CD4-positive, alpha-beta T cell treated with Interleukin-10 for 1 hour (primary cell): ENCODE measurements around the gene NCAPD2.
A peak's percentile ranks its signal among the peaks of the same experiment; 100 is the strongest.

ENCODE experiments used
- DNase-seq: peaks from one replicate; pipeline ENCODE4 v3.0.0-alpha.2; 2020

The NCAPD2 gene

GRCh38 chr12:6500466-6500865 lies 6.6 kb downstream of the NCAPD2 start:
- DNase-seq, result no peak

DNA sequence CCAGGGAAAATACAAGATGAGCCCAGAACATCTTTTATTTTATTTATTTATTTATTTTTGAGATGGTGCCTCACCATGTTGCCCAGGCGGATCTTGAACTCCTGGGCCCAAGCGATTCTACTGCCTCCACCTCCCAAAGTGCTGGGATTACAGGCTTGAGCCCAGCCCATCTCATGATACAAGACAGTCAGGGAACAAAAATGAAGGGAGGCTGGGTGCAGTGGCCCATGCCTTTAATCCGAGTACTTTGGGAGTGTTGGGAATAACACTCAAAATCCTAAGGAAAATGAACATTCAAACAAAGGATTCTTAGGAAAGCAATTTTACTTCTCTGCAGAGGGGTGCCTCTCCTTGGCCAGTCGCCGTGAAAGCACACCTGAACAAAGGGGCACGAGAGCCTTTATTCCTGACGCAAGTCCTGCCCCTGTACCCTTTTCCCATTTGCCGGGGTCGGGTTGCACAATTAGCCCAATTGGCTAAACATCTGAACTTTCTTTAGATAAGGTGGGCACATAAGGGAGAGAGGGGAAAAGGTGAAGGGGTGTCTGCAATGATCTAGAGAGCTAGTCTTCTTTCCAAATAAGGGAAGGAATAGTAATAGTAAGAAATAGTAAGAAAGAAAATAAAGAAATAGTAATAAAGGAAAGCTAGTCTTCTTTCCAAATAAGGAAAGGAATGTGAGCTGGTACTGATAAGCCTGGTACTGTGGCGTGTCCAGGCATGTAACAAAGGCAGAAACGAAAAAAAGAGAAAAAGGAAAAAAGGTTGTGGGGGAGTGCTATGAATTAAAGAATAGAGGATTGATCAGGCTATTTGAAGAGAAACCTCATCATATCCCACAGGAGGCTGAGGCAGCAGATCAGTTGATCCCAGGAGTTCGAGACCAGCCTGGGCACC lies 13.4 kb downstream of the NCAPD2 start:
- no peak for DNase-seq

- no peak for DNase-seq
These were observed 14.2 kb downstream of the NCAPD2 start for GRCh38 chr12:6508087-6508486.

DNA sequence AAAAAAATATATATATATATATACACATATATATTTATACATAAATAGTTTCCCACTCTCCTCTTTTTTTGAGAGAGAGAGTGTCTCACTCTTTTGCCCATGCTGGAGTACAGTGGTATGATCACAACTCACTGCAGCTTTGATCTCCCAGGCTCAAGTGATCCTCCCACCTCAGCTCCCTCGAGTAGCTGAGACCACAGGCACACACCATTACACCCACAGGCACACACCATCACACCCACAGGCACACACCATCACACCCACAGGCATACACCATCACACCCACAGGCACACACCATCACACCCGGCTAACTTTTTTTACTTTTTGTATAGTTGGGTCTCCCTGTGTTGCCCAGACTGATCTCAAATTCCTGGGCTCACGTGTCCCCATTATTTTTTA lies 26.3 kb downstream of the NCAPD2 start:
- DNase-seq, result no peak

DNA sequence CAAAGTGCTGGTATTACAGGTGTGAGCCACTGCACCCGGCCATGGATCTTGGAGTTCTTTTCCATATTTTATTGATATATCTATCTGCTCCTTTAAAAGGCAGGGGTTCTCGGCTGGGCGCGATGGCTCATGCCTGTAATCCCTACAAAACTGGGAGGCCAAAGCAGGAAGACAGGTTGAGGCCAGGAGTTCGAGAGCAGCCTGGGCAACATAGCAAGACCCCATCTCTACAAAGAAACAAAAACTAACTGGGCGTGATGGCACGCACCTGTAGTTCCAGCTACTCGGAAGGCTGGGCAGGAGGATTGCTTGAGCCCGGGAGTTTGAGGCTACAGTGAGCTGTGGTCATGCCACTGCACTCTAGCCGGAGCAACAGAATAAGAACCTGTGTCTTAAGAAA lies 28.3 kb downstream of the NCAPD2 start:
- no peak for DNase-seq

DNA sequence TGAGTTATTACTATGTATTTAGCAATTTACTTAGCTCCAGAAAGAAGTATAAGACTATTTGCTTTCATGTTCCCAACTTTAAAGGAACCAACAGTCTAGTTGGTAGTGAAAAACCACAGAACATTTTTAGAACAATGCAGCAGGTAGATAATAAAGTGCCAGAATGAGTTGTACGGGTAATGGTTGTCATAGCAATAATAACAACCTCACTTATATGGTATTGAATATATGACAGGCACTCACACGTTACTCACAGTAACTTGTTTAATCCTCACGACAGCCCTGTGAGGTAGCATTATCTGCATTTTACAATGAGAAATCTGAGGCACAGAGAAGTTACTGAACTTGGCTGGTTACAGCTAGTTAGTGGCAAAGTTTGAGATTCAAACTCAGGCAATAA lies 29.8 kb downstream of the NCAPD2 start:
- DNase-seq, result no peak

DNA sequence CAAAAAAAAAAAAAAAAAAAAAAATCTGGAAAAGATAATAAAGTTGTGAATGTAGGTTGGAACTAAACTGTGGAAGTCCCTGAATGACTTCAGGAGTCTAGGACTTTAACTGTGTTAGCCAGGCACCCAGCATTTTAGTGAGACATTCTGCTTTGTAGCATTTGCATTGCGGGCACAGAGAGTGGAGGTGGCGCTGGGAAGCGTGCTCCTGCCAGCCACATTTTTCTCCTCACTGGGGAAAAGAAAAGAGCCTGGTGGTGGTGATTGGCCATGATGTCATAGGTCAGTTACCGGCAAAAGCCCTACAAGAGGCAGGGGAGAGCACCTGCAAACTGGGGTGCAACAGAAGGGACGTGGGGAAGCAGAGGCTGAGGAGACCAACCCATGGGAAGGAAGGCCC lies 30.7 kb downstream of the NCAPD2 start:
- no peak for DNase-seq

- no peak for DNase-seq
These were observed 32.3 kb downstream of the NCAPD2 start for GRCh38 chr12:6526201-6526600.

- DNase-seq, result no peak
These were observed 33.0 kb downstream of the NCAPD2 start for GRCh38 chr12:6526766-6527525.

- no peak for DNase-seq
These were observed 33.8 kb downstream of the NCAPD2 start for GRCh38 chr12:6527711-6528110.

DNA sequence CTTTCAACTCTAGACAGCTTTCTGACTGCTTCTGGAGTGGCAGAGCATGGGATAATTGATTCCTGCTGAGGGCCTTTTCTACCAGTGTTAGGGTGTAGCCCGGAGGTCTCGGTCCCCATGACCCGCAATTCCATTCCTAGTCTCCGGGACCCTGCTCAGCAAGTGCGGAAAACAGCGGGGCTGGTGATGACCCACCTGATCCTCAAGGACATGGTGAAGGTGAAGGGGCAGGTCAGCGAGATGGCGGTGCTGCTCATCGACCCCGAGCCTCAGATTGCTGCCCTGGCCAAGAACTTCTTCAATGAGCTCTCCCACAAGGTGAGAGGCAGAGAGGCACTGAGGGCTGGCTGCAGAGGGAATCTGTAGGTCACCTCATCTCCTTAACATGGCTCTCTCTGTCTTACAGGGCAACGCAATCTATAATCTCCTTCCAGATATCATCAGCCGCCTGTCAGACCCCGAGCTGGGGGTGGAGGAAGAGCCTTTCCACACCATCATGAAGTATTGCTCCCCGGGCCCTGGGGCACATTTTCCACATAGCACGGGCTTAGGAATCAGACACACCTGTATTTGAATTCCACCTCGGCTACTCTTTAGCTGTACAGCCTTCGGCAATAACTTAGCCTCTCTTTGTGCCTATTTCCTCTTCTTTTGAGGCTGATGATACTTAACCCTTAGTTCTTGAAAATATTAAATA lies 34.8 kb downstream of the NCAPD2 start:
- DNase-seq, result no peak

- no peak for DNase-seq
These were observed 35.4 kb downstream of the NCAPD2 start for GRCh38 chr12:6529291-6529737.

GRCh38 chr12:6530576-6531260 lies 36.8 kb downstream of the NCAPD2 start:
- no peak for DNase-seq

GRCh38 chr12:6532051-6532926 lies 38.4 kb downstream of the NCAPD2 start:
- peak; percentile 83 for DNase-seq

- DNase-seq, result no peak
These were observed 39.2 kb downstream of the NCAPD2 start for GRCh38 chr12:6532927-6533652.

DNA sequence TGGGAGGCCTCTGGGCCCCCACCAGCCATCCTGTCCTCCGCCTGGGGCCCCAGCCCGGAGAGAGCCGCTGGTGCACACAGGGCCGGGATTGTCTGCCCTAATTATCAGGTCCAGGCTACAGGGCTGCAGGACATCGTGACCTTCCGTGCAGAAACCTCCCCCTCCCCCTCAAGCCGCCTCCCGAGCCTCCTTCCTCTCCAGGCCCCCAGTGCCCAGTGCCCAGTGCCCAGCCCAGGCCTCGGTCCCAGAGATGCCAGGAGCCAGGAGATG lies 39.7 kb downstream of the NCAPD2 start:
- DNase-seq, result no peak

GRCh38 chr12:6533923-6534694 lies 40.2 kb downstream of the NCAPD2 start, which contains the start of gene GAPDH:
Gene GAPDH, plus strand, starts transcription at chr12:6534517. Its CDS starts 316 bp downstream, at chr12:6534833.
- peak; percentile 87 for DNase-seq

DNA sequence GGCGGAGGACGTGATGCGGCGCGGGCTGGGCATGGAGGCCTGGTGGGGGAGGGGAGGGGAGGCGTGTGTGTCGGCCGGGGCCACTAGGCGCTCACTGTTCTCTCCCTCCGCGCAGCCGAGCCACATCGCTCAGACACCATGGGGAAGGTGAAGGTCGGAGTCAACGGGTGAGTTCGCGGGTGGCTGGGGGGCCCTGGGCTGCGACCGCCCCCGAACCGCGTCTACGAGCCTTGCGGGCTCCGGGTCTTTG lies 40.7 kb downstream of the NCAPD2 start:
- no peak for DNase-seq

- peak; percentile 79 for DNase-seq
These were observed 41.2 kb downstream of the NCAPD2 start for GRCh38 chr12:6534945-6535696.

DNA sequence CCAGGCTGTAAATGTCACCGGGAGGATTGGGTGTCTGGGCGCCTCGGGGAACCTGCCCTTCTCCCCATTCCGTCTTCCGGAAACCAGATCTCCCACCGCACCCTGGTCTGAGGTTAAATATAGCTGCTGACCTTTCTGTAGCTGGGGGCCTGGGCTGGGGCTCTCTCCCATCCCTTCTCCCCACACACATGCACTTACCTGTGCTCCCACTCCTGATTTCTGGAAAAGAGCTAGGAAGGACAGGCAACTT lies 41.7 kb downstream of the NCAPD2 start:
- no peak for DNase-seq
